Nephron progenitor cell (in vitro differentiated cells): ENCODE measurements around the gene ADGRG4.

Experiments used
- DNase-seq: peaks from one replicate; pipeline ENCODE4 v3.0.0; 2021
- H3K27ac Mint-ChIP-seq: 2 replicates; pipeline ENCODE4 v1.8.0; 2021; ENCODE audit warnings: mild to moderate bottlenecking, moderate library complexity, mixed read lengths
- H3K27me3 Mint-ChIP-seq: 2 replicates; pipeline ENCODE4 v1.8.0; 2021; ENCODE audit warnings: mild to moderate bottlenecking, low read depth, mixed read lengths; ENCODE audit not compliant: poor library complexity
- H3K36me3 Mint-ChIP-seq: 2 replicates; pipeline ENCODE4 v1.8.0; 2021; ENCODE audit warnings: low read depth, mixed read lengths
- H3K4me1 Mint-ChIP-seq: 2 replicates; pipeline ENCODE4 v1.8.0; 2021; ENCODE audit warnings: mixed read lengths
- H3K4me3 Mint-ChIP-seq: 2 replicates; pipeline ENCODE4 v1.8.0; 2021; ENCODE audit warnings: mild to moderate bottlenecking, moderate library complexity, mixed read lengths
- H3K9me3 Mint-ChIP-seq: 2 replicates; pipeline ENCODE4 v1.8.0; 2021; ENCODE audit warnings: mild to moderate bottlenecking, moderate library complexity, mixed read lengths
- CTCF ChIP-seq: fragments of 200-600 bp; sonication (generic); IDR thresholded peaks from 2 replicates; pipeline ENCODE4 v1.5.0; 2021; ENCODE audit warnings: antibody characterized with exemption

ADGRG4 gene

DNA sequence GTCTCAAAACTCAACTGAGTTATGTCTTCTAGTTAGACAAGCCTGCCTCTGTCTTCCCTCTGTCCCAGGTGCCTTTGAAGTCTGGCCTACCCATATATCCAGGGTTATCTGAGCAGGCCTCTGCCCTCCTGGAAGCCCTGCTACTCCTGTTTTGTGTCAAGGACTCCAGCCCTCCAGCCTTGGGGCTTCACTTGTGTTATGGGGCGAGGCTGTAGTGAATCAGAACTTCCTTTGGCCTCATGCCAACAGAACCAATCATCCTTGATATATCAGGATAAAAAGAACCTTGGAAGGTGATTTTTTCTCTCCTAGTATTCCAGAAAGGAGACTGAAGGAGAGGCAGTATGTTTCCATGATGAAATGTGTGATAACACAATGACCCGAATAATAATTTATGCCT lies 8.9 kb upstream of the ADGRG4 start:
- Mint-ChIP-seq H3K4me3 (no peak overlapping the region), H3K27ac (no peak overlapping the region), H3K9me3 (peaks cover 44% of the 10 kb centered on the region), H3K4me1 (no peaks in the 10 kb centered on the region), H3K27me3 (peaks cover 3% of the 10 kb centered on the region), H3K36me3 (no peaks in the 10 kb centered on the region)
- DNase-seq: no peak
- TF ChIP-seq CTCF: no peak

DNA sequence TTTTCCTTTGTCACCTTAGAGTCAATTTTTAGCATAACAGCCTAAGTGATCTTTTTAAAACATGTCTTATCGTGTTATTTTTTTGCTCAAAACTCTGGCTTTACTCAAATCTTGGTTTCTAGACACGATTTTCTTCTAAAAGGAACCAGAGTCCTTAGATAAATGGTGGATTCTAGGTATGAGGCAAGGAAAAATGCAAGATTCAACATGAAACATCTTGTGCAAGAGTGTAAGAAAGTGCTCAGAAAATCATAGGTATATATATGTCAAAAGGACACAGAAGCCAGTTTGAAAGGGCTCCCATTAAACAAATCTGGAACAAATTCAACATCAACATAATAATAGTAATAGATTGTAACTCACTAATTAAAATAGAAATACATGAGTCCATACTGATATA lies 8.1 kb upstream of the ADGRG4 start:
- Mint-ChIP-seq H3K4me1 (no peaks in the 10 kb centered on the region), H3K9me3 (peaks cover 40% of the 10 kb centered on the region), H3K4me3 (no peak overlapping the region), H3K36me3 (no peaks in the 10 kb centered on the region), H3K27me3 (peaks cover 3% of the 10 kb centered on the region), H3K27ac (no peak overlapping the region)
- TF ChIP-seq CTCF: no peak
- no peak for DNase-seq

GRCh38 chrX:136295380-136295779 lies 5.4 kb upstream of the ADGRG4 start:
- TF ChIP-seq CTCF: no peak
- no peak overlapping the region for H3K27ac Mint-ChIP-seq
- no peaks in the 10 kb centered on the region for H3K4me1 Mint-ChIP-seq
- H3K36me3 Mint-ChIP-seq: no peaks in the 10 kb centered on the region
- H3K4me3 Mint-ChIP-seq: no peak overlapping the region
- no peak for DNase-seq
- peaks cover 3% of the 10 kb centered on the region for H3K27me3 Mint-ChIP-seq
- peaks cover 43% of the 10 kb centered on the region for H3K9me3 Mint-ChIP-seq

DNA sequence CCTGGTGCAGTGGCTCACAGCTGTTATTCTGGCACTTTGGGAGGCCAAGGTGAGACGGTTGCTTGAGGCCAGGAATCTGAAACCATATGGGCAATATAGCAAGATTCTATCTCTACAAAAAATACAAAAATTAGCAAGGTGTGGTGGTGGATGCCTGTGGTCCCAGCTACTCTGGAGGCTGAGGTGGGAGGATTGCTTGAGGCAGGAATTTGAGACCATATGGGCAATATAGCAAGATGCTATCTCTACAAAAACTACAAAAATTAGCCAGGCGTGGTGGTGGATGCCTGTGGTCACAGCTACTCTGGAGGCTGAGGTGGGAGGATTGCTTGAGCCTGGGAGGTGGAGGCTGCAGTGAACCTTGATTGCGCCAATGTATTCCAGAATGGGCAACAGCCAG lies 2.3 kb downstream of the ADGRG4 start:
- Mint-ChIP-seq H3K27me3 (peaks cover 7% of the 10 kb centered on the region), H3K4me1 (no peaks in the 10 kb centered on the region), H3K9me3 (peaks cover 43% of the 10 kb centered on the region), H3K4me3 (no peak overlapping the region), H3K36me3 (no peaks in the 10 kb centered on the region), H3K27ac (no peak overlapping the region)
- DNase-seq: no peak
- no peak for TF ChIP-seq CTCF

DNA sequence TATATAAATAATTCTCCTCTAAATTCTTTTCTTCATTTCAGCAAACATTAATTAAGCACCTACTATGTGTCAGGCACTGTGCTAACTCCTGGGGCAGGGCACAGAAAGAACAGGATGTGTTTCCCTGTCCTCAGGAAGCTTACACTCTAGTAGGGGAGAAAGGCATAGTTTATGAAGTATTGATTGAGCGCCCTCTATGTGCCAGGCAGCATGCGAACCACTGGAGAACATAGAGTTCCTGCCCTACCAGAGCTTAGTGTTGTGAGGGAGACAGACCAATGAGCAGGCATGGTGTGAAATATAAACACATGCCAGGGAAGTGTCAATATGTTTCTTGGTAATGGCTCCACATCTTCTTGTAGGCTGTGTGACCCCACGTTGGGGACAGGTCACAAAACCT lies 3.7 kb downstream of the ADGRG4 start:
- no peak for TF ChIP-seq CTCF
- Mint-ChIP-seq H3K4me3 (no peak overlapping the region), H3K4me1 (no peaks in the 10 kb centered on the region), H3K36me3 (no peaks in the 10 kb centered on the region), H3K9me3 (peaks cover 42% of the 10 kb centered on the region), H3K27me3 (peaks cover 12% of the 10 kb centered on the region), H3K27ac (no peak overlapping the region)
- no peak for DNase-seq

DNA sequence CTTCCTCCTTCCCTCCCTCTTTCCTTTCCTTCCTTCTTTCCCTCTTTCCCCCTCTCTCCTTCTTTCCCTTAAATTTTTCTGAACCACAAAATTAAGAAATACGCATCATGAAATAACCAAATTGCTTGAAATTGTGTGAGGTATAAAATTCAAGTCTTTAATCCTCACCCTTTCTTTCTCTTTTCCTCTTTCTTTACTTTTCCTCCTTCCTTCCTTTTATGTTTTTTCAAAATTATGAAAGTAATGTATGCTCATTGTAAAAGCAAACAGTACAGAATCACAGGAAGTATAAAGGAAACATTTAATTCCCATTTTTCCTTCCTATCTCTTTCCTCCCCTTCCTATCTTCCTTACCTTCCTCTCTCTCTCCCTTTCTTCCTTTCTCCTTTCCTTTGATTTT lies 5.4 kb downstream of the ADGRG4 start:
- DNase-seq: no peak
- H3K36me3 Mint-ChIP-seq: no peaks in the 10 kb centered on the region
- no peak overlapping the region for H3K27ac Mint-ChIP-seq

More for the DNA sequence above, 5.4 kb downstream of the ADGRG4 start:
- TF ChIP-seq CTCF: no peak
- Mint-ChIP-seq H3K4me1 (no peaks in the 10 kb centered on the region), H3K4me3 (no peak overlapping the region), H3K27me3 (peaks cover 12% of the 10 kb centered on the region), H3K9me3 (peaks cover 43% of the 10 kb centered on the region)
